Measurements from ENCODE around the gene TMSB15C.
"Not testable (repeated sequence)": the region's sequence is repeated elsewhere in the genome, so short reads cannot be mapped to it uniquely, and the experiment has no call there.

The TMSB15C gene

GRCh38 chrX:104054956-104055355 lies 21.1 kb downstream of the TMSB15C start:
- DNase-seq (ENCODE audit: insufficient read length, low spot score); FAIRE-seq: not testable (repeated sequence)

GRCh38 chrX:104047171-104047570 lies 28.9 kb downstream of the TMSB15C start:
- no peak for FAIRE-seq
- DNase-seq (ENCODE audit: insufficient read length, low spot score): no peak

GRCh38 chrX:104045642-104046041 lies 30.4 kb downstream of the TMSB15C start:
- FAIRE-seq (no peak), DNase-seq (ENCODE audit: insufficient read length, low spot score) (no peak)

- FAIRE-seq (no peak), DNase-seq (ENCODE audit: insufficient read length, low spot score) (no peak)
These were observed 35.0 kb downstream of the TMSB15C start for GRCh38 chrX:104041003-104041402.

GRCh38 chrX:104039689-104040505 lies 36.1 kb downstream of the TMSB15C start, which contains the start of gene H2BW2:
TSS of gene H2BW2 (plus strand) at chrX:104039956. CDS start at chrX:104039995, 39 bp downstream.
- FAIRE-seq: no peak
- DNase-seq (ENCODE audit: insufficient read length, low spot score): no peak
